Measurements from ENCODE around the gene TPTE.
"Not testable (repeated sequence)": the region's sequence is repeated elsewhere in the genome, so short reads cannot be mapped to it uniquely, and the experiment has no call there.

DNA sequence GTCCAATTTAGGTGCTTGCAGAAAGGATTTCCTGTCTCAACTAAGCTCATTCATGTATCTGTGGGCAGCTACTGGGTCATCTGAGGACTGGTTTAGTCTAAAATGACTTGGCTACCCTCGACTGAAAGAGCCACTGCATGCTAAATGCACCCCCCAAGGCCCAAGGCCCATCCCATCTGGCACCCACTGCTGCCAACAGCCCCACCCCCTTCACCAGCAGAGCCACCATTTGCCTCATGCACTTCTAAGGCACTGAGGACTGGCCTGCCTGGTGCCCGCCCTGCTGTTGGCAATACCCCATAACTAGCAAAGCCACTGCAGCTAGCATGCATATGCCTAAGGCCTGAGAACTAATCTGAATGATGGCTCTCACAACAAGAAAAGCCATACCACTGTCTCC lies 49.4 kb downstream of the TPTE start:
- TF ChIP-seq GABPB1 (CRISPR knock-in tag; IDR thresholded peaks at IDR 0.05); NFATC4 (CRISPR knock-in tag; IDR thresholded peaks at IDR 0.05); CBFB (CRISPR knock-in tag; IDR thresholded peaks at IDR 0.05; ENCODE audit: low read depth): not testable (repeated sequence)

All from WTC11 (cell line).